ENCODE data around the gene FGD5. TPM values are rescaled to one million over a fixed set of nuclear protein-coding genes. Genes with fewer than 3 reads are reported as not detected.

Gene FGD5
- total RNA-seq, 3 donors from 2014 or later = 7.3 to 28.2 (median 18.7) TPM

DNA sequence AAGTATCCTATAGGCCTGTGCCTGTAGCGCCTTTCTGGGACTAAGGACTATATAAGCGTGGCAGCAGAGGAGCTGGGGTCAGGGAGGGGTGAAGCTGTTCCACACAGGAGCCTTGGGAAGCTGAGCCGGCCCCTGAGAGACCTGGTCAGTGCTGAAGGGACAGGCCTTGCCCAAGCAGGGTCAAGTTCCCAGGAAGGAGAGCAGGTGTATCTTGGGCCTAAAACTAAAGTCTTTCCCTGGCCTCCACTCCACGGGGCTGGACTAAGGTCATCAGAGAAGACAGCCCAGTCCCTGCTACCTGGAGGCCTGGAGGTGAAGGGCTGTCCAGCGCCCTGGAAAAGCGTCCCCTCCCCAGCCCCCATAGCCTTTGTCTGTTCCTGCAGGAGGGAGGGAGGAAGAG lies 104.7 kb downstream of the FGD5 start:
- Histone ChIP-seq H3K27ac (no peak overlapping the region), H3K4me1 (peaks cover 0 to 9% of the 10 kb centered on the region in 2 donors), H3K36me3 (no peaks in the 10 kb centered on the region), H3K27me3 (no peaks in the 10 kb centered on the region), H3K4me3 (no peak overlapping the region), H3K9me3 (no peaks in the 10 kb centered on the region)
- TF ChIP-seq POLR2AphosphoS5 (IDR thresholded peaks at IDR 0.05) (no peak), POLR2A (IDR thresholded peaks at IDR 0.05) (no peak)
- TF ChIP-seq, protein P1, sequence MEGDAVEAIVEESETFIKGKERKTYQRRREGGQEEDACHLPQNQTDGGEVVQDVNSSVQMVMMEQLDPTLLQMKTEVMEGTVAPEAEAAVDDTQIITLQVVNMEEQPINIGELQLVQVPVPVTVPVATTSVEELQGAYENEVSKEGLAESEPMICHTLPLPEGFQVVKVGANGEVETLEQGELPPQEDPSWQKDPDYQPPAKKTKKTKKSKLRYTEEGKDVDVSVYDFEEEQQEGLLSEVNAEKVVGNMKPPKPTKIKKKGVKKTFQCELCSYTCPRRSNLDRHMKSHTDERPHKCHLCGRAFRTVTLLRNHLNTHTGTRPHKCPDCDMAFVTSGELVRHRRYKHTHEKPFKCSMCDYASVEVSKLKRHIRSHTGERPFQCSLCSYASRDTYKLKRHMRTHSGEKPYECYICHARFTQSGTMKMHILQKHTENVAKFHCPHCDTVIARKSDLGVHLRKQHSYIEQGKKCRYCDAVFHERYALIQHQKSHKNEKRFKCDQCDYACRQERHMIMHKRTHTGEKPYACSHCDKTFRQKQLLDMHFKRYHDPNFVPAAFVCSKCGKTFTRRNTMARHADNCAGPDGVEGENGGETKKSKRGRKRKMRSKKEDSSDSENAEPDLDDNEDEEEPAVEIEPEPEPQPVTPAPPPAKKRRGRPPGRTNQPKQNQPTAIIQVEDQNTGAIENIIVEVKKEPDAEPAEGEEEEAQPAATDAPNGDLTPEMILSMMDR (IDR thresholded peaks at IDR 0.05) = no peak
- no peak for DNase-seq (ENCODE audit: low spot score in 2 of 2)
- intact Hi-C loops (cut with DNase I; ENCODE audit: low total_unique reads) = no loop called here

- Histone ChIP-seq H3K36me3 (no peaks in the 10 kb centered on the region), H3K4me1 (peaks cover 0 to 6% of the 10 kb centered on the region in 2 donors), H3K27ac (no peak overlapping the region), H3K27me3 (no peaks in the 10 kb centered on the region), H3K9me3 (no peaks in the 10 kb centered on the region), H3K4me3 (no peak overlapping the region)
- TF ChIP-seq POLR2A (IDR thresholded peaks at IDR 0.05) = no peak
- TF ChIP-seq, protein P1 (IDR thresholded peaks at IDR 0.05) = peak; percentile 4 to 60 (median 53)
- DNase-seq (ENCODE audit: low spot score in 2 of 2) = no peak
- intact Hi-C loops (cut with DNase I; ENCODE audit: low total_unique reads) = no loop called here
These were observed 107.2 kb downstream of the FGD5 start for GRCh38 chr3:14925729-14926591.

GRCh38 chr3:14926592-14926991 lies 107.8 kb downstream of the FGD5 start:
- H3K27ac ChIP-seq = no peak overlapping the region
- DNase-seq (ENCODE audit: low spot score in 2 of 2) = no peak
- intact Hi-C loops (cut with DNase I; ENCODE audit: low total_unique reads) = no loop called here
- no peaks in the 10 kb centered on the region for H3K36me3 ChIP-seq
- H3K27me3 ChIP-seq = no peaks in the 10 kb centered on the region
- no peak overlapping the region for H3K4me3 ChIP-seq
- TF ChIP-seq POLR2AphosphoS5 (IDR thresholded peaks at IDR 0.05) (no peak), POLR2A (IDR thresholded peaks at IDR 0.05) (no peak)
- TF ChIP-seq, protein P1 (IDR thresholded peaks at IDR 0.05) = no peak
- H3K9me3 ChIP-seq = no peaks in the 10 kb centered on the region
- H3K4me1 ChIP-seq = peaks cover 0 to 4% of the 10 kb centered on the region in 2 donors

- TF ChIP-seq, protein P1 (IDR thresholded peaks at IDR 0.05) = no peak
- no peak for TF ChIP-seq POLR2A (IDR thresholded peaks at IDR 0.05)
- TF ChIP-seq POLR2AphosphoS5 (IDR thresholded peaks at IDR 0.05) = no peak
- peaks cover 0 to 4% of the 10 kb centered on the region in 2 donors for H3K4me1 ChIP-seq
- no peaks in the 10 kb centered on the region for H3K36me3 ChIP-seq
- DNase-seq (ENCODE audit: low spot score in 2 of 2) = no peak
- H3K9me3 ChIP-seq = no peaks in the 10 kb centered on the region
- H3K27me3 ChIP-seq = no peaks in the 10 kb centered on the region
- no peak overlapping the region for H3K27ac ChIP-seq
- H3K4me3 ChIP-seq = no peak overlapping the region
- intact Hi-C loops (cut with DNase I; ENCODE audit: low total_unique reads) = no loop called here
These were observed 108.5 kb downstream of the FGD5 start for GRCh38 chr3:14927308-14927707.

DNA sequence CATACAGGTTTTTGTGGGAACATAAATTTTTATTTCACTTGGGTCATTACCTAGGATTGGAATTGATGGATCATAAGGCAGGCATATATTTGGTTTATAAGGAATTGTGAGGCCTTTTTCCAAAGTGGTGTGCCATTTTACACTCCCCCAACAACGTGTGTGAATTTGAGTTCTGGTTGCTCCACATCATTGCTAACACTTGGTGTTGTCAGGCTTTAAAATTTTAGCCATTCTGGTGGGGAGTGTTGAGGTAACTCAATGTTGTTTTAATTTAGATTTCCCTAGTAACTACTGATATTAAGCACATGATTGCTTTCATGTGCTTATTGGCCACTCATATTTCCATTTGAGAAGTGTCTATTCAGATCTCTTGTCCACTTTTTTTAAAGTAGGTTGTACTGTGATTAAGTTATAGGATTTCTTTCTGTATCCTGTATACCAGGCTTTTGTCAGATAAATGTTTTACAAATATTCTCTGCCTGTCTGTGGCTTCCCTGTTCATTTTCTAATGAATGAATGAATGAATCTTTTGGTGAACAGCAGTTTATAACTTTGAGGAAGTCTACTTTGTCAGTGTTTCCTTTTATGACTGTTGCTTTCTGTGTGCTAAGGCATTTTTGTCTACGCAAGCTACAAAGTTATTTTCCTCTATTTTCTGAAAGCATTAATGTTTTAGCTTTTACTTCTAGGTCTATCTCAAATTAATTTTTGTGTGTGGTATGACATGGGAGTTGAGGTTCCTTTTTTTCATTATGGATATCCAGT lies 110.7 kb downstream of the FGD5 start:
- Histone ChIP-seq H3K4me3 (no peak overlapping the region), H3K4me1 (peaks cover 0 to 4% of the 10 kb centered on the region in 2 donors), H3K9me3 (no peaks in the 10 kb centered on the region), H3K27ac (no peak overlapping the region), H3K36me3 (no peaks in the 10 kb centered on the region), H3K27me3 (no peaks in the 10 kb centered on the region)
- intact Hi-C loops (cut with DNase I; ENCODE audit: low total_unique reads) = no loop called here
- DNase-seq (ENCODE audit: low spot score in 2 of 2) = no peak
- TF ChIP-seq POLR2A (IDR thresholded peaks at IDR 0.05) (no peak), POLR2AphosphoS5 (IDR thresholded peaks at IDR 0.05) (no peak)
- TF ChIP-seq, protein P1 (IDR thresholded peaks at IDR 0.05) = no peak
